ENCODE results near the gene UMPS.
"Not testable (repeated sequence)": the region's sequence is repeated elsewhere in the genome, so short reads cannot be mapped to it uniquely, and the experiment has no call there.

UMPS gene

GRCh38 chr3:124730129-124730940, at the start of gene UMPS:
Gene UMPS, plus strand, starts transcription at chr3:124730452. Its CDS starts 20 bp downstream, at chr3:124730472.
- DNase-seq = peak; percentile 89

GRCh38 chr3:124680521-124680920, 49.7 kb upstream of the UMPS start:
- no peak for DNase-seq

- DNase-seq = no peak
These were observed 48.0 kb upstream of the UMPS start for GRCh38 chr3:124682263-124682662.

GRCh38 chr3:124684459-124684858, 45.8 kb upstream of the UMPS start:
- no peak for DNase-seq

DNA sequence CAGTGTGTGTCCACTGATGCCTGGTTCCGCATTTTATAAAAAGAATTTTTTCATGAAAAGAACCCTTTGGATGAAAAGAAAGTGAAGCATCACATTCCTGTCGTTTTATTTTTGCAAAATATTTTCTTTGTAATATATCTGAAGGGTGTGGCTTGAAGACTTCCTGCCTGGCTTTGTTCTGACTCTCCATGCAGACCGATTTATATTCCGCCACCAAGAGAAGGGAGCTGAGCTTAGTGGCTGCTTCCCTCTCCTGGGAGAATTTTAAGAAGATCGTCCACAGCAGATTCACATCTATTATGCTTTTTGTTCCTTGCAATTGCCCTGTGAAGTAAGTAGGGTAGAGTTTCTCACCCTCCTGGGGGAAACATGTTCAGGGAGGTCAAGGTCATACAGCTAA, 45.2 kb upstream of the UMPS start:
- DNase-seq = no peak

GRCh38 chr3:124685481-124685880, 44.8 kb upstream of the UMPS start:
- no peak for DNase-seq

DNA sequence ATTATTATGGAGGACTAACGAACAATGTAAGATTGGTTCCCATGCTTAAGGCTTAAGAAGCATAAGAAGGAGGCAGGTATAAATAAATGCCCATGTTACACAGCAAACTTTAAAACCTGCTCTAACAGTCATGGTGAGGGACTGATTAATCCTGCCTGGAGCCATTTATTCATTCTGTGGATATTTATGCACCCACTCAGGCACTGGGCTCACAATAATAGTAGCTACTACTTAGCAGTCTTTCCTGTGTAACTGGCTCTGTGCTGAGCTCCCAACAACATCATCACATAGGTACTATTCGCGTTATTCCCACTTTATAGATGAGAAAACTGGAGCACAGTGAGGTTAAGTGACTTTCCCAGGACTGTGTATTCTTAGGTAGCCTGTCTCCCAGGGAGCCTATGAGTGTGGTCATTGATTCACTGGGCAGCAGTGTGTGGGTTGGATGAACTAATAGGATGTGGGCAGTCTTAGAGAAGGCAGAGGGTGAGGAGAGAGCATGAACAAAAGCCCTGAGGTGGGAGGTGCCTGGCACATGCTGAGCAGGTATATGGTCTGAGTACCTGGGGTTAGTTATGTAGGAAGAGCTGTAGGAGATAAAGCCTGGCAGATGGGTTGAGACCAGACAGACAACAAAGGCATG, 44.1 kb upstream of the UMPS start:
- no peak for DNase-seq

DNA sequence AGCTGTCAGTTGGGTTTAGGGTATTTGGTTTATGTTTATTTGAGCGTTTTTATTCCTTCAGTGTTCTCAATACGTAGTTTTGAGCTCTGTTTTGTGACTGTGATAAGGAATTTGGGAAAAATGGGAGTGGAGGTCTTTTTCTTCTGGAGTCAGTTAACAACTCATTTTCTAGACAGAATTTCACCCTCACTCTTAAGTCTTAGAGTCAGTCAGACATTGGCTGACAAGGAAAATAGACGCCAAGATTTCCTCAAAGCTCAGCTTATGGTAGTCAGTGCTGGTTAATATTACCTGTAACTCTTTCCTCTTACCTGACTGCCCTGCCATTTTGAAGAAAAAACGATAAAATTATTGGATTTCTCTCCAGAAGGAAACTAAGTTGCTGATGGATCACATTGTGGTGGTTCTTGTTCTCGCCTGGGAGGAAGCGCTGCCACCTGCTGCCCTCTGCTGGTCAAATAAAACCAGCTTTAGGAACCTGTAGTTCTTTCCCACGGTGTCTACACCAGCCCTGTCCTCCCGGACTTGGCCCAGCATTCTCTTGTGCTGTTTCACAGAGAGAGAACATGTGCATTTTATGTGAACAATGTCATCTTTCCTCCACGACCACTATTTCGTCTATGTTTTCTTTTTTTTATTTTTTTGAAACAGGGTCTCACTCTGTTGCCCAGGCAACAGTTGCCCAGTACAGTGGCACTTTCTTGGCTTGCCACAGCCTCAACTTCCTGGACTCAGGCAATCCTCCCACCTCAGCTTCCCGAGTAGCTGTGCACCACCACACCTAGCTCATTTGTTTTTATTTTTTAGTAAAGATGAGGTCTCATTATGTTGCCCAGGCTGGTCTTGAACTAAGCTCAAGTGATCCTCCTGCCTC, 41.4 kb upstream of the UMPS start:
- DNase-seq = peak; percentile 70

DNA sequence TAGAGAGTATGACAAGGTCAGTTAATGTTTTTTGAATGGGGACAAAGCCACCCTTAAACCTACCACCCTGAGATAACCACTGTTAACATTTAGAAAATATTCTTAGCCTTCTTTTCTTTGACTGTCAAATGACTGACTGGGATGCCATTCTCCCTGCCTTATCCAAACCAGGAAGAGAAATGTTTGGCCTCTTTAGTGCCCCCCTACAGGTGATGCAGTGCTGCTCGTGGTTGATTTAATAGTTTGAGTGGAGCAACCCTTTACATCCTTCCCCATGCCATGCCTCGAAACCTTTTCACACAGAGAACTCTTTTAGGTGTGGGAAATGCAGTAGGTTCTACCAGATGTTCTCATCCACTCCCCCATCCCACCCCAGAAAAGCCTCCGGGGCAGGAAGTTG, 38.7 kb upstream of the UMPS start:
- DNase-seq = no peak

- no peak for DNase-seq
These were observed 35.8 kb upstream of the UMPS start for GRCh38 chr3:124694486-124694885.

DNA sequence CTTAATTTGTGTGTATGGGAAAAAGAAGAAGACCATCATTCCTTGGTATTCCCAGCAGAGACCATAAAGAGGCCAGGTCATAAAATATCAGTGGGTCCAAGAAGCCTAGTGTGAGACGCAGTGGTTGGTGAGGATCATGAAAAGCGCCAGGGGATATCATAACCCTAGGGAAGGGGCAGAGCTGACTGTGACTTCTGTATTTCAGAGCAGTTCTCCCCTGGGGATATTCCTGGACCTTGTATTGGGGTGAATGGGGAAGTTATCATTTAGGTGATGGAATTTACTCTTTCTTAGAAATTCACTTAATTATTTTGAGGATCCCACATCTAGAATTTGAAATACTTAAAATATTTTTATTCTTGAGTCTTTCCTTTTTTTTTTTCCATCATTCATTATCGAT, 34.9 kb upstream of the UMPS start:
- no peak for DNase-seq

DNA sequence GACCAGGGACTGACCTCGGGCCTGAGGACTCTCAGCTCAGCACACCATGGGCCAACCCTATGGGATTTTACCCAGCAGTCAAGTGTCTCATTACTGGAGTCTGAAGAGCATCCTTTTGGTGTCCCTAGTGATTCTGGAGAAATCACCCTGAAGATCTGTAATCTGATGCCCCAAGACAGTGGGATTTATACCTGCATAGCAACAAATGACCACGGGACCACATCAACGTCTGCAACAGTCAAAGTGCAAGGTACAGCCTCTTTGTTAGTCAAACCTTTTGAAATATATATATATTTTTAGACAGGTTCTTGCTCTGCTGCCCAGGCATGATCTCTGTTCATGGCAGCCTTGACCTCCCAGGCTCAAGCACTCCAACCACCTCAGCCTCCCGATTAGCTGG, 34.2 kb upstream of the UMPS start:
- no peak for DNase-seq

DNA sequence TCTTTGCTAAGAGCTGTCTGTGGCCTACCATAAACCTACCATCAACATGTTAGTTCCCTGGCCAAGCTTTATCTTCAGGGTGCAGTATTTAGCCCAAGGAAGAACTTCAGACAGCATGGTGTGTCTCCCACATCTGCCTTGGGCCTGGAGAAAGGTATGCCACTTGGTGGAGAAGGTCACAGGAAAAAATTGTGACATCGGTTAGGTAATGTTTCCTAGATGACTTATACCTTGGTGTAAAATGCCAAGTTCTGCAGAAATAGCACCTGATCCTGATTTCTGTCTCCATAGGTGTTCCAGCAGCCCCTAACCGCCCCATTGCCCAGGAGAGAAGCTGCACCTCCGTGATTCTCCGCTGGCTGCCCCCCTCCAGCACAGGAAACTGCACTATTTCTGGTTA, 33.0 kb upstream of the UMPS start:
- DNase-seq = no peak

GRCh38 chr3:124698030-124698770, 32.1 kb upstream of the UMPS start:
- no peak for DNase-seq

- no peak for DNase-seq
These were observed 31.2 kb upstream of the UMPS start for GRCh38 chr3:124699051-124699450.

GRCh38 chr3:124699686-124700396, 30.4 kb upstream of the UMPS start:
- DNase-seq = no peak

- DNase-seq = no peak
These were observed 29.2 kb upstream of the UMPS start for GRCh38 chr3:124700880-124701684.

- no peak for DNase-seq
These were observed 28.6 kb upstream of the UMPS start for GRCh38 chr3:124701687-124702086.

DNA sequence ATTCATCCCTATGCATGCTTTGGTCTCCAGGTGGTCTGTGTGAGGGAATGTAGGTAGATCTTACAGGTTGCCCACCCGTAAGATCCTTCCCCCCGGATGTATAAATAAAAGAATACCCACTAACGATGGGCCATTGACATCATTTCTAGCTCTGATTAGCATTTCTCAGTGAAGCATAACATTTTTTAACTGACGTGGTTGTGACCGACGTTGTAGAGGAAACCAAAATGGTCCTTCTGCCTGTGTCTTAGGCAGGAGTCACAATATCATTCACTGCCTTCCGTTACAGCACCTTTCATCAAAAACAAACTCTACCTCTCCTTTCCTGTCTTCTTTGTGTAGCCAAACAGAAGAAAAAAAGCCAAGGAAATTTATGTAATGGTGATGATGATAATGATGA, 27.3 kb upstream of the UMPS start:
- no peak for DNase-seq

GRCh38 chr3:124705552-124705951, 24.7 kb upstream of the UMPS start:
- no peak for DNase-seq

GRCh38 chr3:124707223-124707622, 23.0 kb upstream of the UMPS start:
- not testable (repeated sequence) for DNase-seq
